GM10266 (cell line): ENCODE data around the gene GPRIN3.

Experiments used
- DNase-seq: peaks from one replicate; pipeline ENCODE4 v3.0.0; 2012; ENCODE audit errors: extremely low spot score
- TF ChIP-seq, protein P1 (sequence below): IDR thresholded peaks from 2 replicates; pipeline ENCODE4 v1.5.1; 2012; ENCODE audit warnings: mild to moderate bottlenecking, low read depth; ENCODE audit not compliant: control insufficient read depth, insufficient read depth; ENCODE audit errors: missing control alignments

Gene GPRIN3

DNA sequence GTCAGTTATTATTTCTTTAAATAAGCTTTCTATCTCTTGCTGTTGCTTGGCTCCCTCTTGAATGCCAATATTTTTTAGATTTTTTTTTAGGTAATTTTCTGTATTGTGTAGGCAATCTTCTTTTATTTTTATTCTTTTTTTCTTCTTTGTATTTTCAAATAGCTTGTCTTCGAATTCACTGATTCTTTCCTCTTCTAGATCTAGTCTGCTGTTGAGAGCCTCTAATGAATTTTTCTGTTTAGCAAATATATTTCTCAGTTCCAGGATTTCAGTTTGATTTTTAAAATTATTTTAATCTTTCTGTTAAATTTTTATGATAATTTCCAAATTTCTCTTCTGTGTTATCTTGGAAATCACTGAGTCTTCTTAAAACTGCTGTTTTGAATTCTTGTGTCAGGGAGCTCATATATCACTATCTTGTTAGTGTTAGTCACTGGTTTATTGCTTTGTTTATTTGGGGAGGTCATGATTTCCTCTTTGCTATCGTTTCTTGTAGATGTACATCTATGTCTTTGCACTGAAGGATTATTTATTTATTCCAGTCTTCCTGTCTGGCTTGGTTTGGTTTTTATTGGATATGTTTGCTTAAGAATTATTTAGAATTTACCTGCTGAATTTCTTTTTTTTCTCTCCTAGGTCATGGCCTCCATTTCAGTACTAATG, 39.9 kb upstream of the GPRIN3 start:
- no peak for DNase-seq
- TF ChIP-seq, protein P1, sequence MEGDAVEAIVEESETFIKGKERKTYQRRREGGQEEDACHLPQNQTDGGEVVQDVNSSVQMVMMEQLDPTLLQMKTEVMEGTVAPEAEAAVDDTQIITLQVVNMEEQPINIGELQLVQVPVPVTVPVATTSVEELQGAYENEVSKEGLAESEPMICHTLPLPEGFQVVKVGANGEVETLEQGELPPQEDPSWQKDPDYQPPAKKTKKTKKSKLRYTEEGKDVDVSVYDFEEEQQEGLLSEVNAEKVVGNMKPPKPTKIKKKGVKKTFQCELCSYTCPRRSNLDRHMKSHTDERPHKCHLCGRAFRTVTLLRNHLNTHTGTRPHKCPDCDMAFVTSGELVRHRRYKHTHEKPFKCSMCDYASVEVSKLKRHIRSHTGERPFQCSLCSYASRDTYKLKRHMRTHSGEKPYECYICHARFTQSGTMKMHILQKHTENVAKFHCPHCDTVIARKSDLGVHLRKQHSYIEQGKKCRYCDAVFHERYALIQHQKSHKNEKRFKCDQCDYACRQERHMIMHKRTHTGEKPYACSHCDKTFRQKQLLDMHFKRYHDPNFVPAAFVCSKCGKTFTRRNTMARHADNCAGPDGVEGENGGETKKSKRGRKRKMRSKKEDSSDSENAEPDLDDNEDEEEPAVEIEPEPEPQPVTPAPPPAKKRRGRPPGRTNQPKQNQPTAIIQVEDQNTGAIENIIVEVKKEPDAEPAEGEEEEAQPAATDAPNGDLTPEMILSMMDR, result no peak

DNA sequence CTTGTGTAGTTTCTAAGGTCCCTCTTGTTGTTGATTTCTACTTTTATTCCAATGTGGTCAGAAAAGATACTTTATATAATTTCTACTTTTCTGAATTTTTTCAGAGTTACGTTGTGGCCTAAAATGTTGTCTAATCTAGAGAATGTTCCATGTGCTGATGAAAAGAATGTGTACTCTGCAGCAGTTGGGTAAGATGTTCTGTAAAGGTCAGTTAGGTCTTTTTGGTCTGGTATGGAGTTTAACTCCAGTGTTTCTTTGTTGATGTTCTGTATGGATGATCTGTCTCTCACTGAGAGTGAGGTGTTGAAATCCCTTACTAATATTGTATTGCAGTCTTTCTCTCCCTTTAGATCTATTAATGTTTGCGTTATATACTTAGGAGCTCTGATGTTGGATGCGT, 37.0 kb upstream of the GPRIN3 start:
- TF ChIP-seq, protein P1, result no peak
- no peak for DNase-seq

- DNase-seq, result no peak
- TF ChIP-seq, protein P1, result no peak
These were observed 30.6 kb upstream of the GPRIN3 start for GRCh38 chr4:89338206-89338605.

DNA sequence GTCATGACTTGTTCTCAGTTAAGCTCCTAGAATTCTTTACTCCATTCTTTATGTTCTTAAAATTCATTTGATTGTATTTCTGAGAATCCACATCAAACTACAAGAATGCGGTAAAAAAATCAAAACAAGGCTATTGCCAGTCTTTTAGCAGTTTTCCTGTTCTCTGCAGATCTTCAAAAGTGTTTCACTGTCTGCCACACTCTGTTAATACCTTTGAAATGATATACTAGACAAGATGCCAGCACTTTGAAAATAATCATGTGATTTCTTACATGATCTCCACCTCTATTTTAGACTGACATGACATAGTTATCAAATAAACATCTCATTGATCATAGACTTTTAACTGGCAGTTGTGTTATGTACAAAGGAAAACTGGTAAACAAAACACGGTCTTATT, 30.1 kb upstream of the GPRIN3 start:
- DNase-seq, result no peak
- TF ChIP-seq, protein P1, result no peak

- TF ChIP-seq, protein P1, result no peak
- no peak for DNase-seq
These were observed 29.3 kb upstream of the GPRIN3 start for GRCh38 chr4:89336818-89337420.

- no peak for DNase-seq
- TF ChIP-seq, protein P1, result no peak
These were observed 27.2 kb upstream of the GPRIN3 start for GRCh38 chr4:89334830-89335229.

DNA sequence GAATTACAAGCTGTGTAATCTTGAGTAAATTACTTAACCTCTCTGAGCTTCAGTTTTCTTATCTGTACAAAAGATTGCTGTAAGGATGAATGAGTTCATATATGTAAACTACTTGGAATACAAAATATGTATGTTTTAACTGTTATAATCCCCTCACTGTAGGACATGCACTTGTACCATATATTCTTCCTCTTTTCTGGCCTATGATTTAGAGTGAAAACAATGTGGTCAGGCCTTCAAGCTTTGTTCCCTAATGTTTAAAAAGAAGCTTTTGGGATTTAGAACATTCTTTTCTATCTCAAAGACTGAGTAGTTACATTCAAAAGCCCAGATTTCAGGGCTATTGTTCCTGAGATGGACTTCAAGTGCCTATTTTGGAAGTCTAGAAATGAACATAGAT, 26.7 kb upstream of the GPRIN3 start:
- DNase-seq, result no peak

More for the DNA sequence above, 26.7 kb upstream of the GPRIN3 start:
- TF ChIP-seq, protein P1, result no peak
